Panc1 (cell line): Measurements from ENCODE around the gene ISYNA1. TPM values are rescaled to one million over a fixed set of nuclear protein-coding genes. Genes with fewer than 3 reads are reported as not detected.

Source experiments
- ATAC-seq: fragments of 200-7000 bp; cut with Tn5 transposase; 2 replicates; pipeline ENCODE4 v1.9.1; 2020; ENCODE audit warnings: mild to moderate bottlenecking, moderate library complexity
- BruUV-seq: library from RNA; stranded (reverse); fragments of 400-500 nt; replicated peaks from 2 replicates; lab custom pipeline; 2021; lab: Mats Ljungman, UMichigan
- CTCF ChIA-PET: fragments of 300-600 bp; sonication (Branson Sonifier 250); formaldehyde crosslinking; loops from one replicate; lab custom pipeline; 2022; ENCODE audit warnings: antibody characterized with exemption; lab: Charles Lee
- POLR2A ChIA-PET: fragments of 300-600 bp; sonication (Branson Sonifier 250); formaldehyde crosslinking; loops from one replicate; lab custom pipeline; 2022; ENCODE audit warnings: antibody characterized with exemption; lab: Charles Lee
- DNase-seq: peaks from one replicate; pipeline ENCODE4 v3.0.0-alpha.2; 2010; ENCODE audit warnings: low read depth, low spot score
- H3K27ac ChIP-seq: 2 replicates; pipeline ENCODE4 v1.5.1; 2011; ENCODE audit warnings: mild to moderate bottlenecking, low read length, inconsistent platforms
- H3K27me3 ChIP-seq: fragments of 200-500 bp; sonication (Bioruptor generic); 2 replicates; pipeline ENCODE4 v1.6.0; 2014; ENCODE audit warnings: low read length, inconsistent platforms; ENCODE audit not compliant: control insufficient read depth, insufficient read depth
- H3K36me3 ChIP-seq: fragments of 200-500 bp; sonication (Bioruptor generic); 2 replicates; pipeline ENCODE4 v1.5.1; 2014; ENCODE audit warnings: inconsistent platforms, mild to moderate bottlenecking, low read length, moderate library complexity; ENCODE audit not compliant: control insufficient read depth, insufficient read depth
- H3K4me1 ChIP-seq: 2 replicates; pipeline ENCODE4 v1.5.1; 2011; ENCODE audit warnings: inconsistent platforms, mild to moderate bottlenecking, low read length, moderate library complexity; ENCODE audit not compliant: control insufficient read depth, insufficient read depth
- H3K4me3 ChIP-seq, 2 experiments: 2 replicates each; pipeline ENCODE4 v1.5.1; 2011 to 2012; ENCODE audit warnings: low read depth in 2 of 2, low read length in 2 of 2, mild to moderate bottlenecking in 2 of 2, inconsistent platforms in 1 of 2, moderate library complexity in 1 of 2
- H3K9me3 ChIP-seq: fragments of 200-500 bp; sonication (Bioruptor generic); 2 replicates; pipeline ENCODE4 v1.5.1; 2014; ENCODE audit warnings: low read depth, mild to moderate bottlenecking, inconsistent platforms, low read length, moderate library complexity; ENCODE audit not compliant: control insufficient read depth, insufficient read depth
- POLR2AphosphoS5 ChIP-seq: IDR thresholded peaks from 2 replicates; pipeline ENCODE4 v1.6.1; 2012; ENCODE audit warnings: mild to moderate bottlenecking, low read depth, low read length, moderate library complexity
- SIN3A ChIP-seq: IDR thresholded peaks from 2 replicates; pipeline ENCODE4 v1.6.1; 2012; ENCODE audit warnings: low read depth, mild to moderate bottlenecking, low read length, moderate library complexity, borderline replicate concordance; ENCODE audit not compliant: insufficient read depth
- TCF7L2 ChIP-seq: IDR thresholded peaks from 2 replicates; pipeline ENCODE4 v1.6.1; 2011; ENCODE audit warnings: mild to moderate bottlenecking, low read depth, low read length, inconsistent platforms
- in situ Hi-C: cut with HindIII; loops from 2 replicates; pipeline ENCODE4 v1.10.0; 2016; ENCODE audit warnings: low sequenced_read_pairs, low pct_unique_long_range_greater_than_20kb
- intact Hi-C: fragments of 100-400 bp; cut with micrococcal nuclease; formaldehyde crosslinking; loops from one replicate; pipeline ENCODE4 v1.10.0; 2022; ENCODE audit not compliant: unreplicated experiment
- total RNA-seq: library from RNA; stranded (reverse); gene quantifications from one replicate; pipeline ENCODE4 v1.2.1, GENCODE V29; 2021; ENCODE audit not compliant: unreplicated experiment
- TF ChIP-seq, protein P1 (sequence below), 2 experiments: IDR thresholded peaks; 2 replicates each; pipeline ENCODE4 v1.6.1; 2011 to 2012; ENCODE audit warnings: low read depth in 2 of 2, control low read depth in 1 of 2, low read length in 1 of 2, mild to moderate bottlenecking in 1 of 2, moderate library complexity in 1 of 2; ENCODE audit not compliant: insufficient read depth in 1 of 2
- TF ChIP-seq, protein P2 (sequence below): fragments of 450-650 bp; IDR thresholded peaks from 2 replicates; pipeline ENCODE4 v1.5.1; 2017; ENCODE audit warnings: mild to moderate bottlenecking

Gene ISYNA1
- total RNA-seq, 1 experiment from 2014 or later: 351 TPM

DNA sequence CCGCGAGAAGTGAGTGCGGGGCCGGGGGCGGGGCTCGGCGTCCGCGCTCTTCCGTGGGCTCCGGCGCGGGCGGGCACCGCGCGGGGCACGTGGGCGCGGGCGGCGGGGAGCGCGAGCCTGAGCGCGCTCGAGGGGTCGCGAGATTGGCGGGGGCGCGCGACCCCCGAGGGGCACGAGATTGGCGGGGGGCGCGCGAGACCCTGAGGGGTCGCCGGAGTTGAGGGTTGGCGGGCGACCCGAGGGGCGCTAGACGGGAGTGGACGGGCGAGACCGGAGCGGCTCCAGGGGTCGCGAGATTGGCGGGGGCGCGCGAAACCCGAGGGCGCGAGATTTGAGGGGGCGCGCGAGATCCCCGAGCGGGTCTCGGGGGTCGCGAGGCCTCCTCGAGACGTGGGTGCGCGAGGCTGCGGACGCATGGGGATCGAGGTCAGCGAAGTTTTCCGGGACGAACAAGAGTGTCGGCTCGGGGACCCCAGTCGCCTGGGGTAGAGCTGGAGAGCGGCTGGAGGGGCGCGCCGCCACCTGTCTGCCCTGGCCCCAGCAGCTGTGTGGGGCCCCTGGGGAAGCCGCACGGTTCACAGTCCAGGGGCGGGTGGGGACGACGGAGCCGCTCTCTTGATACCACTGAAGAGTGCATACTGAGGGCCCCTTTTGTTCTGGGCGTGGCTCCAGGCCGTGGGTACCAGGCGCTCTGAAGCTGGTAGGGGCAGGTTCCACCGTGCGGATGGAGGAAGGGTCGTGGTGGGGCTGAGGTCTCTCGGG is 18.1 kb downstream of the ISYNA1 start:
- no peak for DNase-seq
- BruUV-seq: no TSS peak
- CTCF ChIA-PET: interaction anchor here (0.6 kb wide), 1 partner anchor 214 kb away, joined by 4 read pairs; no protein-coding TSS in a partner anchor
- intact Hi-C loops: no loop called here
- Histone ChIP-seq H3K4me1 (peaks cover 40% of the 10 kb centered on the region), H3K9me3 (no peaks in the 10 kb centered on the region), H3K36me3 (peaks cover 2% of the 10 kb centered on the region; the same call in 1 of the 2 replicates), H3K27ac (peak overlapping the region; percentile 71), H3K27me3 (no peaks in the 10 kb centered on the region), H3K4me3 (peak overlapping the region; percentile 65 to 73)
- in situ Hi-C loops: no loop called here
- POLR2A ChIA-PET: interaction anchor here (1.2 kb wide), 1 partner anchor 9 kb away, joined by 5 read pairs; no protein-coding TSS in a partner anchor
- no peak for TF ChIP-seq POLR2AphosphoS5
- TF ChIP-seq SIN3A: no peak; the same call in 1 of the 2 replicates
- TF ChIP-seq, protein P1, sequence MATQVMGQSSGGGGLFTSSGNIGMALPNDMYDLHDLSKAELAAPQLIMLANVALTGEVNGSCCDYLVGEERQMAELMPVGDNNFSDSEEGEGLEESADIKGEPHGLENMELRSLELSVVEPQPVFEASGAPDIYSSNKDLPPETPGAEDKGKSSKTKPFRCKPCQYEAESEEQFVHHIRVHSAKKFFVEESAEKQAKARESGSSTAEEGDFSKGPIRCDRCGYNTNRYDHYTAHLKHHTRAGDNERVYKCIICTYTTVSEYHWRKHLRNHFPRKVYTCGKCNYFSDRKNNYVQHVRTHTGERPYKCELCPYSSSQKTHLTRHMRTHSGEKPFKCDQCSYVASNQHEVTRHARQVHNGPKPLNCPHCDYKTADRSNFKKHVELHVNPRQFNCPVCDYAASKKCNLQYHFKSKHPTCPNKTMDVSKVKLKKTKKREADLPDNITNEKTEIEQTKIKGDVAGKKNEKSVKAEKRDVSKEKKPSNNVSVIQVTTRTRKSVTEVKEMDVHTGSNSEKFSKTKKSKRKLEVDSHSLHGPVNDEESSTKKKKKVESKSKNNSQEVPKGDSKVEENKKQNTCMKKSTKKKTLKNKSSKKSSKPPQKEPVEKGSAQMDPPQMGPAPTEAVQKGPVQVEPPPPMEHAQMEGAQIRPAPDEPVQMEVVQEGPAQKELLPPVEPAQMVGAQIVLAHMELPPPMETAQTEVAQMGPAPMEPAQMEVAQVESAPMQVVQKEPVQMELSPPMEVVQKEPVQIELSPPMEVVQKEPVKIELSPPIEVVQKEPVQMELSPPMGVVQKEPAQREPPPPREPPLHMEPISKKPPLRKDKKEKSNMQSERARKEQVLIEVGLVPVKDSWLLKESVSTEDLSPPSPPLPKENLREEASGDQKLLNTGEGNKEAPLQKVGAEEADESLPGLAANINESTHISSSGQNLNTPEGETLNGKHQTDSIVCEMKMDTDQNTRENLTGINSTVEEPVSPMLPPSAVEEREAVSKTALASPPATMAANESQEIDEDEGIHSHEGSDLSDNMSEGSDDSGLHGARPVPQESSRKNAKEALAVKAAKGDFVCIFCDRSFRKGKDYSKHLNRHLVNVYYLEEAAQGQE (IDR thresholded peaks at IDR 0.05; ENCODE audit: insufficient read depth in 1 of 2, low read depth in 2 of 2, low read length in 1 of 2): no peak
- no peak for TF ChIP-seq TCF7L2
- TF ChIP-seq, protein P2, sequence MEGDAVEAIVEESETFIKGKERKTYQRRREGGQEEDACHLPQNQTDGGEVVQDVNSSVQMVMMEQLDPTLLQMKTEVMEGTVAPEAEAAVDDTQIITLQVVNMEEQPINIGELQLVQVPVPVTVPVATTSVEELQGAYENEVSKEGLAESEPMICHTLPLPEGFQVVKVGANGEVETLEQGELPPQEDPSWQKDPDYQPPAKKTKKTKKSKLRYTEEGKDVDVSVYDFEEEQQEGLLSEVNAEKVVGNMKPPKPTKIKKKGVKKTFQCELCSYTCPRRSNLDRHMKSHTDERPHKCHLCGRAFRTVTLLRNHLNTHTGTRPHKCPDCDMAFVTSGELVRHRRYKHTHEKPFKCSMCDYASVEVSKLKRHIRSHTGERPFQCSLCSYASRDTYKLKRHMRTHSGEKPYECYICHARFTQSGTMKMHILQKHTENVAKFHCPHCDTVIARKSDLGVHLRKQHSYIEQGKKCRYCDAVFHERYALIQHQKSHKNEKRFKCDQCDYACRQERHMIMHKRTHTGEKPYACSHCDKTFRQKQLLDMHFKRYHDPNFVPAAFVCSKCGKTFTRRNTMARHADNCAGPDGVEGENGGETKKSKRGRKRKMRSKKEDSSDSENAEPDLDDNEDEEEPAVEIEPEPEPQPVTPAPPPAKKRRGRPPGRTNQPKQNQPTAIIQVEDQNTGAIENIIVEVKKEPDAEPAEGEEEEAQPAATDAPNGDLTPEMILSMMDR: no peak
- ATAC-seq: peak; percentile 4; the same call in 1 of the 2 replicates

DNA sequence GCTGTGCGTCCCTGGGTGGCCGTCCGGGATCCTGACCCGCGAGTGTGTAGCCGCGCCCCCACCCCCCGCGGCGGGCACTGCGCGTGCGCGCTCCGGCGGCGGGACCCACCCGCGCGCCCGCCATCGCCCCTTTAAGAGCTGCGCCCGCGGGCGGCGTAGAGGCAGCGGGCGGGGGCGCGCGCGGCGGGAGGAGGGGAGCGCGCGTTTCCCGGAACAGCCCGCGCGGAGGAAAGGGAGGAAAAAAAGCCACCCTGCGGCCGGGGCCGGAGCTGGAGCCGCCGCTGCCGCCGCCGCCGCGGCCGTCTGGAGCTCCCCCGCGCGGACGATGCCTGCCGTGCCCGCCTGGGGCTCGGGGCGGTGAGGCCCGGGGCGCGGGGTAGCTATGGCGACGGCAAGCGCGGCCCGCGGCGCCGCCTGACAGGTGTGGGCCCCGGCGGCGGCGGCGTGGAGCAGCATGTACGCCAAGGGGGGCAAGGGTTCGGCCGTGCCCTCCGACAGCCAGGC is 18.7 kb downstream of the ISYNA1 start, which contains the start of gene SSBP4:
Gene SSBP4, plus strand, starts transcription at position 204 of the 504 bp plus-strand sequence. Its CDS starts 251 bp downstream, at position 455.
- CTCF ChIA-PET: no interaction called here
- Histone ChIP-seq H3K27me3 (no peaks in the 10 kb centered on the region), H3K9me3 (no peaks in the 10 kb centered on the region), H3K36me3 (peaks cover 2% of the 10 kb centered on the region; the same call in 1 of the 2 replicates), H3K4me1 (peaks cover 46% of the 10 kb centered on the region), H3K27ac (peak within 1 kb of the TSS; percentile 86), H3K4me3 (peak within 1 kb of the TSS; percentile 65 to 73)
- ATAC-seq (peak; percentile 22), DNase-seq (no peak)
- intact Hi-C loops: no loop called here
- BruUV-seq: no TSS peak
- in situ Hi-C loops: no loop called here
- TF ChIP-seq TCF7L2 (no peak), SIN3A (no peak; the same call in 1 of the 2 replicates), POLR2AphosphoS5 (peak; percentile 30; the same call in 1 of the 2 replicates)
- TF ChIP-seq, protein P1 (IDR thresholded peaks at IDR 0.05; ENCODE audit: insufficient read depth in 1 of 2, low read depth in 2 of 2, low read length in 1 of 2): no peak
- TF ChIP-seq, protein P2: no peak; the same call in 1 of the 2 replicates
- POLR2A ChIA-PET: no interaction called here
